ENCODE measurements around the gene GPRC5D.

The GPRC5D gene

GRCh38 chr12:12936983-12937491 is 14.9 kb downstream of the GPRC5D start:
- DNase-seq (ENCODE audit: low read depth), result no peak

DNA sequence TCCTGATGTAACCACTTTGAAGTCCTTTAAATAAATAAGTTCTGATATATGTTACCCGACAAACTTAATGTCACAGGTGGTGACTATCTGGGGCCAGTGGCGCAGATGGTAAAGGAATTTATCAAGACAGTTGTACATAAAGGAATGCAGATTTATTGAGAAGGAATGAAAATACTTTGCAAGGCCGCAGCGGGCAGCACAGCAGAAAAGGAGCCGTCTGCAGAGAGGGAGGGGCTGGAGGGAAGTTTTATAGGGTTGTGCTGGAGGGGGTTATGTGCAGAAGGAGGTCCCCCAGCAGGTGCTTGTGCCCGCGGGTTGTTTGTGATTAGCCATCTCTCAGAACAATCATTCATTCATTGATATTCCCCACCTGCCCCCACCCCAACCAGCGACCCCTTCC is 17.4 kb downstream of the GPRC5D start:
- DNase-seq (ENCODE audit: low read depth), result no peak

- no peak for DNase-seq (ENCODE audit: low read depth)
These were observed 18.2 kb downstream of the GPRC5D start for GRCh38 chr12:12933742-12934141.

GRCh38 chr12:12930633-12931219 is 21.2 kb downstream of the GPRC5D start:
- DNase-seq (ENCODE audit: low read depth), result no peak

DNA sequence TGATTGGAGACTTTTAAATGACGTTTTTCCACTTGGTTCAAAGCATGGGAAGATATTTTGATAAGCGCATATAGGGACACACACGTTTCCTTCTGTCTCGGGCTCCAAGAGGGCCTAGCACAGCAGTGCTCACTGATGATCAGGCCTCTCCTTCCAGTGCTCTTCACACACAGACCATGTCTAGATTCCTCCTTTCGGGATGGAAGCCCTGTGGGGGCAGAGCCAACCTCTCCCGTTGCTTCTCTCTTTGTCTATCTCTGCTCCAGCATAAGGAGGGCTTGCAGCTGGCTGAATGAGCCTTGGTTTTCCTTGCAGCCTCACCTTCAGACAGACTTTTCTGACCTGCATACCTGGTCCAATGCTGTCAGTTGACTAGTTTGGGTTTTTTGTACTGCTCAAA is 22.3 kb downstream of the GPRC5D start:
- no peak for DNase-seq (ENCODE audit: low read depth)

DNA sequence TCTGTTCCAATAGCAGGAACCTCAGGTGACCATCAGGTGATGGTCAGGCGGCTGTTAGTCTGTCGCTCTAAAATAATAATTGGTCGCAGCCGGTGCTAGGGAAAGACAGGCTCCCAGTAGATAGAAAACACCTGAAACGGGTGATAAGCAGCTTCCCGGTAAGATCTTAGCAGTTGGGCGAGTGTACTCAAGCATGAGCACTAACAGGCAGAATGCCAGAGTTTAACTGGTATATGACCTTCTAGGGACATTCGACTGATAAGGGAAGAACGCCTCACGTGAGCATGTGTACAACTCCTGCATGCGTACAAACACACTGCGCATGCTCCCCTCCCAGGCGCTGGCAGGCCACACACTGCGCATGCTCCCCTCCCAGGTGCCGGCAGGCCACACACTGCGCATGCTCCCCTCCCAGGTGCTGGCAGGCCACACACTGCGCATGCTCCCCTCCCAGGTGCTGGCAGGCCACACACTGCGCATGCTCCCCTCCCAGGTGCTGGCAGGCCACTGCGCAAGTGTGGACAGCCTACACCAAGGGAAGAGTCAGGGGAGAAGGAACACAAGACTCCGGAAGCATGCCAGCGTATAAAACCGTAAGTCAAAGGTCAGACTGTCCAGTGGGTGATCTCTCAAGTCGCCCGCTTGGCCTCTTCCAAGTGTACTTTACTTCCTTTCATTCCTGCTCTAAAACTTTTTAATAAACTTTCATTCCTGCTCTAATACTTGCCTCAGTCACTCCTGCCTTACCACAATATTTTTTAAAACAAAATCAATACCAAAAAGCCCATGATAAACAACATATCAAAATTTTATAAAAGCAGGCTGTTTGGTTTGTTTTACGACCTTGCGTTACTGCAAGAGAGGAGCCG is 24.5 kb downstream of the GPRC5D start:
- no peak for DNase-seq (ENCODE audit: low read depth)

GRCh38 chr12:12926571-12927071 is 25.3 kb downstream of the GPRC5D start:
- DNase-seq (ENCODE audit: low read depth), result no peak

- no peak for DNase-seq (ENCODE audit: low read depth)
These were observed 26.6 kb downstream of the GPRC5D start for GRCh38 chr12:12925388-12925787.

DNA sequence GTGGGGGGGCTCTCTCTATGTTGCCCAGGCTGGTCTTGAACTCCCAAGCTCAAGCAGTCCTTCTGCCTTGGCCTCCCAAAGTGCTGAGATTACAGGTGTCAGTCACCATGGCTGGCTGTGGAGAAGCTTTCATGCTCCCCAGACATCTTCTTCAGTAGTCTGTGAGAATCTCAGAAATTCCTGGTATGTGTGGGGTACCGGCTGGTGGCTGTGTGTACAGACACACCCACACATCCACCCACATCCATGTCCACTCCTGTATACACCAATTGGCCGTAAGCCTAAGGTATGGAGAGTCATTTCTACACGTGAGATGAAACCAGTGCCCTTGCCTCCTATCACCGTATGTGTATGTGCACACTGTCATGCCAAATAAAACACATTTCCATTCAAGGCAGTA is 27.8 kb downstream of the GPRC5D start:
- DNase-seq (ENCODE audit: low read depth), result no peak

DNA sequence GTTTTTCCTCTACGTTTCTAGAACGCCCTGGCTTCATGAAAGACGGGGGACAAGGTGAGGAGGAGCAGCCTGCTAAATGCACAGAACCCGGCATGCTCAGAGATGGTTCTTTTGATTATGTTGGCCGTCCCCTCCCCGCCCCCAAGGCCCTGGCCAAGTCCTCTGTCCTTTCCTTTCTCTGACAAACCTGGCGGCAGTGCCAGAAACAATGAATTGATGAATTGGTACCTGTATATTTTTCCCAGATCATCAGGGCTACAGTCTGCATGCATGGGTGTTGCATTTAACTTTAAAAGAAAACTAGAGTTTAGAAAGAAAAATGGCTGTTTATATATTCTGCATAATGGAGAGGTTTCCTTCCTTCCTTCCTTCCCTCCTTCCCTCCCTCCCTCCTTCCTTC is 29.0 kb downstream of the GPRC5D start:
- no peak for DNase-seq (ENCODE audit: low read depth)

GRCh38 chr12:12922191-12922616 is 29.8 kb downstream of the GPRC5D start:
- no peak for DNase-seq (ENCODE audit: low read depth)

DNA sequence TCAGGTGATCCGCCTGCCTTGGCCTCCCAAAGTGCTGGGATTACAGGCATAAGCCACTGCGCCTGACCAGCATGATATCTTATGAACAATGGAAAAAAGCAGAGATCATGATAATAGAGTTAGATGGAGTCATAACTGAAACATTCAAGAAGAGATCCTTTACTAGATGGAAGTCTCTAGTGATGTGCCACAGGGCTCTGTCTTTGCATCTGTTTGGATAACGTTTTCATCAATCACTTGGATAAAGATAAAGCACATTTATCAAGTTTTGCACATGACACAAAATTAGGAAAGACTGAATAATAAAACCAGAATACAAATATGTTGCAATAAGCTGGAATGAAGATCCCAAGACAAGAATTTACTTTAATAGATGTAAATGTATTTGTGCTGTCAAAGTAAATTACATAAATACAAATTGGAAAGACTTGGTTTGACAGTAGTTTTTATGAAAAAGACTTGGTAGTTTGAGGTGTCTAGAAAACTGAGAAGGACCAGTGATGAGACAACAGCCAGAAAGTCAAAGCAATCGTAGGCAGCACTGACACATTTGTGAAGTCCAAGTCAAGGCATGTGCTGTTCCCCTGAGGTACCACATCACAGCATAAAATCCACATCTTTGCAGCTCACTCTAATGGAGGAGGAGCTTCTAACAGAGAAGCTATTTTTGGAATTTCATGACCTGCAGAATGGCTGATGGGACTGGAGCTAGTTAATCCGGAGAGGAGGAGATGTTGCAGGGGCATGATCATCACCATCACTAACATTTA is 32.1 kb downstream of the GPRC5D start:
- no peak for DNase-seq (ENCODE audit: low read depth)

GRCh38 chr12:12918781-12919389 is 33.1 kb downstream of the GPRC5D start:
- no peak for DNase-seq (ENCODE audit: low read depth)

GRCh38 chr12:12917517-12917916 is 34.5 kb downstream of the GPRC5D start:
- no peak for DNase-seq (ENCODE audit: low read depth)

GRCh38 chr12:12916135-12916944 is 35.6 kb downstream of the GPRC5D start:
- peak; percentile 57 for DNase-seq (ENCODE audit: low read depth)

DNA sequence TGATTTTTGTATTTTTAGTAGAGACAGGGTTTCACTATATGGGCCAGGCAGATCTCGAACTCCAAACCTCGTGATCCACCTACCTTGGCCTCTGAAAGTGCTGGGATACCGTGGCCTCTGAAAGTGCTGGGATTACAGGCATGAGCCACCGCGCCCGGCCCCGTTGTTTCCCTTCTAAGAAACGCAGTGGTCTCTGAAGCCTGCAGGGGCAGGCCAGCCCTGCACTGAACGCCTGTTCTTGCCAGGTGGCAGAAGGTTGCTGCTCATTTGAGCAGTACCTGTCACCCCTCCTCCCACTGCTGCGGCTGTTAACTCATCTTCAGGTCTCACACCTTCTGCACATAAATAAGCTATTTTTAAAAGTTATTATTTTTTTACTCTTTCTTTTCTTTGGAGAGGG is 36.3 kb downstream of the GPRC5D start:
- DNase-seq (ENCODE audit: low read depth), result no peak

GRCh38 chr12:12912711-12913110 is 39.3 kb downstream of the GPRC5D start:
- no peak for DNase-seq (ENCODE audit: low read depth)

- DNase-seq (ENCODE audit: low read depth), result no peak
These were observed 42.0 kb downstream of the GPRC5D start for GRCh38 chr12:12909995-12910420.

DNA sequence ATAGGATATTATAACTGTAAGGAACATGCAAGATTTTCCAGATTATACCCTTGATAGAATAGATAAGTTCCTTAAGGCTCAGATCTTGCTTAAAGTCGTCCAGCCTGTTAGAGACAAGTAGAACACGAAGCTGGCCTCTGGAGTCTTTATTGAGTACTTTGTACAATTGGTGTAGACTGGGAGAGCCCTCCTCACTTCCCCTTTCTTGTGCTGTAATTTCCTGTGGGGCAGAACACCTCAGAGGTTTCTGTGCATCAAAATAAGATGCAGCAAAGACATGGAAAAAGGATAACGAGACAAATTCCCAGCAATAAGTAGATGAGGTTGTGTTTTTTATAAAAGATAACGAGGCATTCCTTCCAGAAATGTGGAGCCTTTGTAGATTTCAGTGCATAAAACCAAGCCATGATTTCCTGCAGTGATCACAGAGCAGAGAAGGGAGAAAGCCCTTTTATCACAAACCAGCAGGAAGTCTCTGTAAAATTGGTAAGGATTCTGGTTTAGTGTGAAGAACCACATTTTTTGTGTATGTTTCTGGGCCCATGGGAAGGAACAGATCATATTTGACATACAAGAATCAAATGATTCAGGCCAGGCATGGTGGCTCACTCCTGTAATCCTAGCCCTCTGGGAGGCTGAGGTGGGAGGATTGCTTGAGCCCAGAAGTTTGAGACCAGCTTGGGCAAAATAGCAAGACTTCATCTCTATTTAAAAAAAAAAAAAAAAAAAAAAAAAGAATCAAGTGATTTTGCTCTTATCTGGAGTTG is 42.6 kb downstream of the GPRC5D start:
- DNase-seq (ENCODE audit: low read depth), result no peak

DNA sequence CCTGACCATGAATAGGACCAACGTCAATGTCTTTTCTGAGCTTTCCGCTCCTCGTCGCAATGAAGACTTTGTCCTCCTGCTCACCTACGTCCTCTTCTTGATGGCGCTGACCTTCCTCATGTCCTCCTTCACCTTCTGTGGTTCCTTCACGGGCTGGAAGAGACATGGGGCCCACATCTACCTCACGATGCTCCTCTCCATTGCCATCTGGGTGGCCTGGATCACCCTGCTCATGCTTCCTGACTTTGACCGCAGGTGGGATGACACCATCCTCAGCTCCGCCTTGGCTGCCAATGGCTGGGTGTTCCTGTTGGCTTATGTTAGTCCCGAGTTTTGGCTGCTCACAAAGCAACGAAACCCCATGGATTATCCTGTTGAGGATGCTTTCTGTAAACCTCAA is 43.3 kb downstream of the GPRC5D start:
- no peak for DNase-seq (ENCODE audit: low read depth)
